Measurements from ENCODE around the gene JAGN1.

JAGN1 gene

GRCh38 chr3:9862391-9863057, 27.9 kb upstream of the JAGN1 start:
- TF ChIP-seq TEAD4 (IDR thresholded peaks at IDR 0.05): no peak
- TF ChIP-seq REST (IDR thresholded peaks at IDR 0.05; ENCODE audit: low read depth): no peak
- TF ChIP-seq YY1 (IDR thresholded peaks at IDR 0.05; ENCODE audit: low read depth): no peak
- TF ChIP-seq TCF12 (IDR thresholded peaks at IDR 0.05; ENCODE audit: low read depth): no peak
- TF ChIP-seq FOXM1 (IDR thresholded peaks at IDR 0.05; ENCODE audit: borderline replicate concordance, low read depth): no peak

GRCh38 chr3:9863058-9863772, 27.2 kb upstream of the JAGN1 start:
- TF ChIP-seq REST (IDR thresholded peaks at IDR 0.05; ENCODE audit: low read depth): no peak
- no peak for TF ChIP-seq EGR1 (IDR thresholded peaks at IDR 0.05)
- no peak for TF ChIP-seq NFIC (IDR thresholded peaks at IDR 0.05)
- TF ChIP-seq ZBTB7A (IDR thresholded peaks at IDR 0.05; ENCODE audit: low read depth): no peak
- no peak for TF ChIP-seq MAX (IDR thresholded peaks at IDR 0.05)
- no peak for TF ChIP-seq FOXM1 (IDR thresholded peaks at IDR 0.05; ENCODE audit: borderline replicate concordance, low read depth)
- no peak for TF ChIP-seq CEBPB (IDR thresholded peaks at IDR 0.05)
- TF ChIP-seq TCF12 (IDR thresholded peaks at IDR 0.05; ENCODE audit: low read depth): no peak

GRCh38 chr3:9864200-9864927, 26.0 kb upstream of the JAGN1 start:
- TF ChIP-seq CEBPB (IDR thresholded peaks at IDR 0.05): peak; percentile 86
- peak; percentile 59 for TF ChIP-seq NFIC (IDR thresholded peaks at IDR 0.05)
- no peak for TF ChIP-seq TEAD4 (IDR thresholded peaks at IDR 0.05)

- TF ChIP-seq MAX (IDR thresholded peaks at IDR 0.05) (no peak), EP300 (IDR thresholded peaks at IDR 0.05; ENCODE audit: borderline replicate concordance) (no peak), RAD21 (IDR thresholded peaks at IDR 0.05; ENCODE audit: low read depth) (no peak), CEBPB (IDR thresholded peaks at IDR 0.05) (no peak), TAF1 (IDR thresholded peaks at IDR 0.05; ENCODE audit: low read depth) (no peak), YY1 (IDR thresholded peaks at IDR 0.05; ENCODE audit: low read depth) (no peak), FOXM1 (IDR thresholded peaks at IDR 0.05; ENCODE audit: borderline replicate concordance, low read depth) (no peak), TEAD4 (IDR thresholded peaks at IDR 0.05) (no peak), ZBTB7A (IDR thresholded peaks at IDR 0.05; ENCODE audit: low read depth) (no peak), CREB1 (IDR thresholded peaks at IDR 0.05; ENCODE audit: low read depth) (no peak), EGR1 (IDR thresholded peaks at IDR 0.05) (no peak), NFIC (IDR thresholded peaks at IDR 0.05) (no peak)
Measured at GRCh38 chr3:9866639-9867038, 23.8 kb upstream of the JAGN1 start.

GRCh38 chr3:9867106-9867505, 23.3 kb upstream of the JAGN1 start:
- no peak for TF ChIP-seq CREB1 (IDR thresholded peaks at IDR 0.05; ENCODE audit: low read depth)
- TF ChIP-seq ZBTB7A (IDR thresholded peaks at IDR 0.05; ENCODE audit: low read depth): no peak
- no peak for TF ChIP-seq TCF12 (IDR thresholded peaks at IDR 0.05; ENCODE audit: low read depth)
- TF ChIP-seq USF1 (IDR thresholded peaks at IDR 0.05): no peak
- TF ChIP-seq YY1 (IDR thresholded peaks at IDR 0.05; ENCODE audit: low read depth): no peak
- TF ChIP-seq RAD21 (IDR thresholded peaks at IDR 0.05; ENCODE audit: low read depth): no peak
- no peak for TF ChIP-seq EGR1 (IDR thresholded peaks at IDR 0.05)
- no peak for TF ChIP-seq TEAD4 (IDR thresholded peaks at IDR 0.05)
- TF ChIP-seq REST (IDR thresholded peaks at IDR 0.05; ENCODE audit: low read depth): no peak
- TF ChIP-seq FOXM1 (IDR thresholded peaks at IDR 0.05; ENCODE audit: borderline replicate concordance, low read depth): no peak
- TF ChIP-seq TAF1 (IDR thresholded peaks at IDR 0.05; ENCODE audit: low read depth): no peak

All from Ishikawa (cell line).